Dedifferentiated amniotic fluid mesenchymal stem cell (primary cell): Measurements from ENCODE around the gene RPL10.
A peak's percentile ranks its signal among the peaks of the same experiment; 100 is the strongest.

ENCODE experiments used
- DNase-seq: peaks from one replicate; pipeline ENCODE4 v3.0.0-alpha.2; 2016; ENCODE audit errors: extremely low spot score

The RPL10 gene

GRCh38 chrX:154430916-154431315, 32.7 kb downstream of the RPL10 start:
- DNase-seq = no peak

DNA sequence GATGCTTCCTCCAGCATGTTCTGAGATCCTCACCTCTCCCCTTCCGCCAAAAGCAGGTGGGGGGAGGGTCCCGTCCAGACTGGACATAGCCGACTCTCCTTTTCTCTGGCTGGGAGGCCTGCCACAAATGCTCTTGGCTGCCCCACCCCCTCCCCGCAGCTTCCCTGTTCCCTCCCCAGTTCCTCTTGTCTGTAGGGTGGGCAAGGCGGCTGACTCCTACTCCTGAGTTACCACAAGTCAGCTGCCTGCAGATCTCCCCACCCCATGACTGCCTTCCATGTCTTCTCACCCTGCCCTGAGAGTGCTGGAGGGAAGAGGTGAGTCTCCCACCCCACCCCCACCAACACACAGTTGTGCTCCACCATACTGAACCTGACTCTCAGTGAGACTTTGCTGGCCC, 33.2 kb downstream of the RPL10 start:
- no peak for DNase-seq

DNA sequence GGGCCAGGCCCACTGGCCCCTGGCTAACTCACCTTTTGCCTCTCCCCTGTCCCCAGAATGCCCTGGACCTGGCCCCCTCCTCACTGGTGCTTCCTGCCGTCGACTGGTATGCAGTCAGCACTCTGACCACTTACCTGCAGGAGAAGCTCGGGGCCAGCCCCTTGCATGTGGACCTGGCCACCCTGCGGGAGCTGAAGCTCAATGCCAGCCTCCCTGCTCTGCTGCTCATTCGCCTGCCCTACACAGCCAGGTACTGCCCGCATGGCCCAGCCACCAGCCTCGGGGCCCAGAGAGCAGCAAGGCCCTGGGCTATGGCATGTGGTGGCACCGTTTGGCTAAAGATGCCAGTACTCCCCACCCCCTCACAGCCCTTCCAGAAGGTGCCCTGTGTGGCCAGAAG, 34.0 kb downstream of the RPL10 start:
- DNase-seq = no peak

GRCh38 chrX:154433605-154434004, 35.4 kb downstream of the RPL10 start:
- DNase-seq = no peak

- no peak for DNase-seq
Measured at GRCh38 chrX:154434394-154435168, 36.4 kb downstream of the RPL10 start.

DNA sequence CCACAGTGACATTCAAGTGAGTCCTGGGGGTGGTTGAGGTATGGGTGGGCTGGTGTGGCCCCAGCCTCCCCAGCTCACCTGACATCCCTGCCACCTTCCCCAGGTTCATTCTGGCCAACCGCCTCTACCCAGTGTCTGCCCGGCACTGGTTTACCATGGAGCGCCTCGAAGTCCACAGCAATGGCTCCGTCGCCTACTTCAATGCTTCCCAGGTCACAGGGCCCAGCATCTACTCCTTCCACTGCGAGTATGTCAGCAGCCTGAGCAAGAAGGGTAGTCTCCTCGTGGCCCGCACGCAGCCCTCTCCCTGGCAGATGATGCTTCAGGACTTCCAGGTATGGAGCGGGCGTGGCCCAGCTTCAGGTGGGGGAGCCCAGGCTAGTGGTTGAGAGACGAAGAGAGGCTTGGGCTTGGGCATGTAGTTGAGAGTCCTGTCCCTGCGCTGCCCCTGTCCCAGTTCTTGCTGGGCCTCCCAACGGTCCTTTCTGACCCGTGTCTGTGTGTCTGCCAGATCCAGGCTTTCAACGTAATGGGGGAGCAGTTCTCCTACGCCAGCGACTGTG, 37.1 kb downstream of the RPL10 start:
- no peak for DNase-seq

- no peak for DNase-seq
Measured at GRCh38 chrX:154436374-154436982, 38.3 kb downstream of the RPL10 start.

GRCh38 chrX:154436983-154437752, 39.0 kb downstream of the RPL10 start, which contains the start of gene GDI1:
TSS of gene GDI1 (plus strand) at chrX:154437154. CDS start at chrX:154437255, 101 bp downstream.
- no peak for DNase-seq

DNA sequence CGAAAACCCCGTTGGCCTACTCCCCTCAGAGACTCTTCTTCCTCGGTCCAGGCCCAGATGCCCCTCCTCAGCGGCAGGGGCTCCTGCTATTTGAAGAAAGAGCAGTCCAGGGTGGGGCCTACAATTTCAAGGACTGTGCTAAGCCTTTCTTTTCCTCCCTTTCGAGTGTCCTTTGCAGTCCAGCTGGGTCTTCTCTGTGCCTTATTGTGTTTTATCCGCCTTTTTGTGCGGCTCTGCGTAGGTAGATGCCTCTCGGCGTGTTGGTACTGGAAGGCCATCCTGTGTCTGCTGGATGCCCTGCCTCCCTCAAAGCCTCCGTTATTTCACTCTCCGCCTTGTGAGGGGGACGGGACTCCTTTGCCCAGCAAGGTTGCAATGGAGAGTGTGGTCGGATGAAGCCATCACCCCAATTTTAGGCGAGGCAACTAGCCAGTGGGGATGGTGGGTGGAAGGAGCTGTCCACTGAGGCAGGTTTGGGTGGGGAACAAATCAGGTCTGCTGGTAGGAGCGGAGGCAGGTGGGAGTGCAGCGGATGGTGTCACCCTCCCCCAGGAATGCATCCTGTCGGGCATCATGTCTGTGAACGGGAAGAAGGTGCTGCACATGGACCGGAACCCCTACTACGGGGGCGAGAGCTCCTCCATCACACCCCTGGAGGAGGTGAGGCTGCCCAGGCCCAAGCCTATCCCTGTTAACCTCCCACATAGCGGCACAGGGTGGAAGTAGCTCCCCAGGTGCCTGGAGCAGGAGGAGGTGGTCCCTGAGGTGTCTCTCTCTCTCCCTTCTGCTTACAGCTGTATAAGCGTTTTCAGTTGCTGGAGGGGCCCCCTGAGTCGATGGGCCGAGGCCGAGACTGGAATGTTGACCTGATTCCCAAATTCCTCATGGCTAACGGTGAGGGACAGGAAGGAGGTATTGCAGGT, 40.1 kb downstream of the RPL10 start:
- no peak for DNase-seq

DNA sequence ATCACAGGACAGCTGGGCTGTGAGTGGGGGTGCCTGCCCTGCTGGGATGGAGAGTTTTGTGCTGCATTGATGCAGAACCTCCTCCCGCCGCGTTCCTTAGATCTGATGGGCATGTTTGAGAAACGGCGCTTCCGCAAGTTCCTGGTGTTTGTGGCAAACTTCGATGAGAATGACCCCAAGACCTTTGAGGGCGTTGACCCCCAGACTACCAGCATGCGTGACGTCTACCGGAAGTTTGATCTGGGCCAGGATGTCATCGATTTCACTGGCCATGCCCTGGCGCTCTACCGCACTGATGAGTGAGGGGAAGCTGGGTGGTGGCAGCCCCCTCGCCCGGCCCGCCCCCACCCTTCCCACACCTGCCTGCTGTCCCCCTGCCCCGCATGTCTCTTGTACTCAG, 41.7 kb downstream of the RPL10 start:
- DNase-seq = no peak

DNA sequence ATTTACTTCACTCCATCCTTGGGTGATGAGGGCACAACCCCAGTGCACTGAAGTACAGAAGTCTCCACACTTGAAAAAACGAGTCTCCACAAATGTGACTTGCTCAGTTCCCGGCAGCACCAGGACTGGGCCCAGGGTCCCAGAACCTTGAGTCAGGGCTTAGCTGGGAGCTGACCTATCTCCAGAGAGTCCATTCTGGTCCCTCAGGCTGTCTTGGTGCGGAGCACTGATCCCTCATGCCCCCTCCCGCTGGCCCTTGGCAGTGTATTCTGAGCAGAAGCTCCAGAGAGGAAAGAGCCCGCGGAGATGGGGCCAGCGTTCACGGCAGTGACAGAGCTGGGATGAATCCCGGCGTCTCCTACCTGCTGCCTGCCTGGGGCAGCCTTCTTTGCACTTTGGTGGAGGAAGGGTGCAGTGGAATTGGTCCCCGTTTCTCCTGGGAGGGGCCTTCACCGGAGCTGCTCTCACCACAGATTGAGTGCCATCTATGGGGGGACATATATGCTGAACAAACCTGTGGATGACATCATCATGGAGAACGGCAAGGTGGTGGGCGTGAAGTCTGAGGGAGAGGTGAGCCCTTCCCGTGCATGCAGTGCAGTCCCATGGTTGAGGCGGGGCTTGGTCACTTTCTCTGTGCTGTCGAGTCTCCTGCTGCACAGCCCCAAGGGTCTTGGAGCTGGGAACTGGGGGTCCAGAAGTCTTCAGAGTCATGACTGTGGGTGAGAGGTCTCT, 42.6 kb downstream of the RPL10 start:
- no peak for DNase-seq

- DNase-seq = no peak
Measured at GRCh38 chrX:154441564-154441963, 43.4 kb downstream of the RPL10 start.

DNA sequence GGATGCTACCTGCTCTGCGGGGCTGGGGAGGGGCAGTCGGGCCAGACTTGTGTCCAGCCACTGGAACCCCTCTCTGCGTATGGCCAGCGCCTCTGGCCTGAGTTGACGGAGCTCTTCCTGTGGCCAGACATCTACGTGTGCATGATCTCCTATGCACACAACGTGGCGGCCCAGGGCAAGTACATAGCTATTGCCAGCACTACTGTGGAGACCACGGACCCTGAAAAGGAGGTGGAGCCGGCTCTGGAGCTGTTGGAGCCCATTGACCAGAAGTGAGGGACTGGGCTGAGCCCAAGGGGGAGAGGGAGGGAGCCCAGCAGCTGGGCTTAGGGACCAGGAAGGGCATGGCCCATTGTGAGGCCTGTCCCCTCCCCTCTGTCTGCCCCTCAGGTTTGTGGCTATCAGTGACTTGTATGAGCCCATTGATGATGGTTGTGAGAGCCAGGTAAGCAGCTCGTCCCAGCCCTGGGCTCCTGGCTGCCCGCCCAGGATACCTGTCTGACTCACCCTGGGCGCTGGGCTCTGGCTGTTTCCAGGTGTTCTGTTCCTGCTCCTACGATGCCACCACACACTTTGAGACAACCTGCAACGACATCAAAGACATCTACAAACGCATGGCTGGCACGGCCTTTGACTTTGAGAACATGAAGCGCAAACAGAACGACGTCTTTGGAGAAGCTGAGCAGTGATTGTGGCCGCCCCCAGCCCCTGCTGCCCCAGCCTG, 44.0 kb downstream of the RPL10 start:
- DNase-seq = no peak

- no peak for DNase-seq
Measured at GRCh38 chrX:154443479-154443910, 45.3 kb downstream of the RPL10 start.

GRCh38 chrX:154443992-154444754, 46.0 kb downstream of the RPL10 start, which contains the start of gene FAM50A:
TSS of gene FAM50A (plus strand) at chrX:154444141. CDS start at chrX:154444236, 95 bp downstream.
- peak; percentile 30 for DNase-seq

GRCh38 chrX:154444755-154445246, 46.6 kb downstream of the RPL10 start:
- DNase-seq = no peak

DNA sequence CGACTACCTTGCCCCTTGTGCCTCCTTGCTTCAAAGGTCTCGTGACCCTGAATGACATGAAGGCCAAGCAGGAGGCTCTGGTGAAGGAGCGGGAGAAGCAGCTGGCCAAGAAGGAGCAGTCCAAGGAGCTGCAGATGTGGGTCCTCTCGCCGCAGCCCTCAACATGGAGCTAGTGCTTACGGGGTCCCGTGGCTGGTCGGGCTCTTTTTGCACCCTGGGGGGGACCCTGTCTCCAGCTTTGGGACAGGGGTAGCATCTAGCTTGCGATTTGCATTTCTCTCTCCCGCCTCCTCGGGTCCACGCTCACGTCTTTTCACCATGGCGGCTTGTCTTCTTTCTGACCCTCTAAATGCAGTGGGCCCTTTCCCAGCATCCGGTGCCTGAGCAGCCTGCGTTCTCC, 47.6 kb downstream of the RPL10 start:
- DNase-seq = no peak

DNA sequence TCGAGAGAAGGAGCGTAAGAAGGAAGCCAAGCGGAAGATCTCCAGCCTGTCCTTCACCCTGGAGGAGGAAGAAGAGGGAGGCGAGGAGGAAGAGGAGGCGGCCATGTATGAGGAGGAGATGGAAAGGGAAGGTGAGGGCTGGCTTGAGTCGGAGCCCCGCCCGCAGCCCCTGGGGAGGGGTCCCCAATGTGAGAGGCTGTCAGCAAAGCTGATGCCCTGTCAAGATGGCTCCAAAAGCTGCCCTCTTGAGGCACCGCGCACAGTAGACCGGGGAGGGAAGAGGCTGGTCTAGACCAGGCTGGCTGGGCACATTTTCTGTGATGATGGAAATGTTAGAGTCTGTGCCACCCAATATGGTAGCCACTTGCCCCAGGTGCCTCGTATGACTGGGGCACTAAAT, 48.3 kb downstream of the RPL10 start:
- no peak for DNase-seq

- no peak for DNase-seq
Measured at GRCh38 chrX:154448484-154448883, 50.3 kb downstream of the RPL10 start.
